ENCODE measurements around the gene ZDHHC7. TPM values are rescaled to one million over a fixed set of nuclear protein-coding genes. Genes with fewer than 3 reads are reported as not detected.
A peak's percentile ranks its signal among the peaks of the same experiment; 100 is the strongest.

The ZDHHC7 gene
- total RNA-seq, 1 donor from 2014 or later, result 59.2 TPM

DNA sequence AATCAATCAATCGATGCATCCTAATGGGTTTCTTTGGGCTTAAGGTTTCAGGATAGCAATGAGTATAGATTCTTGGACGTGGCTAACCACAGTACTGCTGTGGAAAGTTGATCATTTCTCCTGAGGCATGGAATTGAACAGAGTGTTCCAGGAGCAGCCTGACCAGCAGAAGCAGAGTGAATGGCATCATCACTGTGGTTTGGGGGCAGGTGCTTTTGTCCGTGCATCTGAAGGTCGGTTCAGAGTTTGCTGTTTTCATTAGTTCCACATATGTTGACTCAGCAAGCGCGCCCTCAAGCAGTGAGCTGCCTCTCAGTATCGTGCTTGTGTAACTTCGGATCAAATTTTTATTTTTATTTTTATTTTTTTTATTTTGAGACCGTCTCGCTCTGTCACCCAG is 41.2 kb upstream of the ZDHHC7 start:
- H3K27ac ChIP-seq (ENCODE audit: low read depth, low read length), result no peak overlapping the region
- DNase-seq (ENCODE audit: low read depth) (peak; percentile 13), FAIRE-seq (no peak)
- H3K27me3 ChIP-seq (ENCODE audit: insufficient read depth, low read length), result no peaks in the 10 kb centered on the region
- Mint-ChIP-seq H3K4me3 (ENCODE audit: unreplicated experiment) (no peak overlapping the region), H3K27ac (ENCODE audit: unreplicated experiment) (no peak overlapping the region), H3K36me3 (ENCODE audit: low read depth, unreplicated experiment) (peaks cover 5% of the 10 kb centered on the region), H3K9me3 (ENCODE audit: unreplicated experiment) (peaks cover 2% of the 10 kb centered on the region), H3K27me3 (ENCODE audit: low read depth, unreplicated experiment) (peaks cover 6% of the 10 kb centered on the region), H3K4me1 (ENCODE audit: low read depth, unreplicated experiment) (peaks cover 13% of the 10 kb centered on the region)
- no peak overlapping the region for H3K9ac ChIP-seq (ENCODE audit: low read length)
- no peaks in the 10 kb centered on the region for H3K79me2 ChIP-seq (ENCODE audit: insufficient read depth, low read length)
- no peaks in the 10 kb centered on the region for H3K9me3 ChIP-seq (ENCODE audit: insufficient read depth, low read depth, low read length)
- H4K20me1 ChIP-seq (ENCODE audit: insufficient read depth, low read length), result peaks cover 32% of the 10 kb centered on the region
- no peak for TF ChIP-seq EZH2 (IDR thresholded peaks at IDR 0.05; ENCODE audit: insufficient read depth, low read length)
- TF ChIP-seq, protein P1, sequence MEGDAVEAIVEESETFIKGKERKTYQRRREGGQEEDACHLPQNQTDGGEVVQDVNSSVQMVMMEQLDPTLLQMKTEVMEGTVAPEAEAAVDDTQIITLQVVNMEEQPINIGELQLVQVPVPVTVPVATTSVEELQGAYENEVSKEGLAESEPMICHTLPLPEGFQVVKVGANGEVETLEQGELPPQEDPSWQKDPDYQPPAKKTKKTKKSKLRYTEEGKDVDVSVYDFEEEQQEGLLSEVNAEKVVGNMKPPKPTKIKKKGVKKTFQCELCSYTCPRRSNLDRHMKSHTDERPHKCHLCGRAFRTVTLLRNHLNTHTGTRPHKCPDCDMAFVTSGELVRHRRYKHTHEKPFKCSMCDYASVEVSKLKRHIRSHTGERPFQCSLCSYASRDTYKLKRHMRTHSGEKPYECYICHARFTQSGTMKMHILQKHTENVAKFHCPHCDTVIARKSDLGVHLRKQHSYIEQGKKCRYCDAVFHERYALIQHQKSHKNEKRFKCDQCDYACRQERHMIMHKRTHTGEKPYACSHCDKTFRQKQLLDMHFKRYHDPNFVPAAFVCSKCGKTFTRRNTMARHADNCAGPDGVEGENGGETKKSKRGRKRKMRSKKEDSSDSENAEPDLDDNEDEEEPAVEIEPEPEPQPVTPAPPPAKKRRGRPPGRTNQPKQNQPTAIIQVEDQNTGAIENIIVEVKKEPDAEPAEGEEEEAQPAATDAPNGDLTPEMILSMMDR (IDR thresholded peaks at IDR 0.05; ENCODE audit: insufficient read depth, low read depth, low read length), result no peak
- H3K4me3 ChIP-seq (ENCODE audit: insufficient read depth, low read depth, low read length), result no peak overlapping the region
- H3K36me3 ChIP-seq (ENCODE audit: insufficient read depth, low read length), result no peaks in the 10 kb centered on the region
- H3K4me1 ChIP-seq (ENCODE audit: insufficient read depth, low read length), result peaks cover 20% of the 10 kb centered on the region
- no peak overlapping the region for H2AFZ ChIP-seq (ENCODE audit: low read depth, low read length)
- no peak overlapping the region for H3K4me2 ChIP-seq (ENCODE audit: low read length)

DNA sequence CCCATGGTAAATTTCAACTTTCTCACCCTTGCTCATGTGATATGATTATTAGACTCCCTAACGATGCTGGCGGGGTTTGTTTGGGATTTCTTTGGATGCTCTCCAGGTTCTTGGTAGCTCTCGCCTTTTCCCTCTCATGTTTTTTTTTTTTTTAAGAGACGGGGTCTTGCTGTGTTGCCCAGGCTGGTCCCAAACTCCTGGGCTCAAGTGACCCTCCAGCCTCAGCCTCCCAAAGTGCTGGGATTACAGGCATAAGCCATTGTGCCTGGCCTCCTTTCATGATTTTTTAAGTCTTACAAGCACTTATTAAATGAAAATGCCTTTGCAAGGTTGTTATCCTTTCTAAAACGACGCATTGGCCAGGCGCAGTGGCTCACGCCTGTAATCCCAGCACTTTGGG is 40.3 kb upstream of the ZDHHC7 start:
- Histone ChIP-seq H3K9me3 (ENCODE audit: insufficient read depth, low read depth, low read length) (no peaks in the 10 kb centered on the region), H2AFZ (ENCODE audit: low read depth, low read length) (no peak overlapping the region), H3K4me2 (ENCODE audit: low read length) (no peak overlapping the region), H3K4me3 (ENCODE audit: insufficient read depth, low read depth, low read length) (no peak overlapping the region), H3K27ac (ENCODE audit: low read depth, low read length) (no peak overlapping the region), H3K36me3 (ENCODE audit: insufficient read depth, low read length) (no peaks in the 10 kb centered on the region), H3K27me3 (ENCODE audit: insufficient read depth, low read length) (peaks cover 2% of the 10 kb centered on the region), H3K9ac (ENCODE audit: low read length) (no peak overlapping the region), H4K20me1 (ENCODE audit: insufficient read depth, low read length) (peaks cover 25% of the 10 kb centered on the region), H3K79me2 (ENCODE audit: insufficient read depth, low read length) (no peaks in the 10 kb centered on the region), H3K4me1 (ENCODE audit: insufficient read depth, low read length) (peaks cover 20% of the 10 kb centered on the region)
- FAIRE-seq, result no peak
- DNase-seq (ENCODE audit: low read depth), result no peak
- Mint-ChIP-seq H3K4me1 (ENCODE audit: low read depth, unreplicated experiment) (peaks cover 13% of the 10 kb centered on the region), H3K27me3 (ENCODE audit: low read depth, unreplicated experiment) (peaks cover 6% of the 10 kb centered on the region), H3K4me3 (ENCODE audit: unreplicated experiment) (no peak overlapping the region), H3K27ac (ENCODE audit: unreplicated experiment) (no peak overlapping the region), H3K36me3 (ENCODE audit: low read depth, unreplicated experiment) (peaks cover 5% of the 10 kb centered on the region), H3K9me3 (ENCODE audit: unreplicated experiment) (peaks cover 2% of the 10 kb centered on the region)
- TF ChIP-seq, protein P1 (IDR thresholded peaks at IDR 0.05; ENCODE audit: insufficient read depth, low read depth, low read length), result no peak
- no peak for TF ChIP-seq EZH2 (IDR thresholded peaks at IDR 0.05; ENCODE audit: insufficient read depth, low read length)

DNA sequence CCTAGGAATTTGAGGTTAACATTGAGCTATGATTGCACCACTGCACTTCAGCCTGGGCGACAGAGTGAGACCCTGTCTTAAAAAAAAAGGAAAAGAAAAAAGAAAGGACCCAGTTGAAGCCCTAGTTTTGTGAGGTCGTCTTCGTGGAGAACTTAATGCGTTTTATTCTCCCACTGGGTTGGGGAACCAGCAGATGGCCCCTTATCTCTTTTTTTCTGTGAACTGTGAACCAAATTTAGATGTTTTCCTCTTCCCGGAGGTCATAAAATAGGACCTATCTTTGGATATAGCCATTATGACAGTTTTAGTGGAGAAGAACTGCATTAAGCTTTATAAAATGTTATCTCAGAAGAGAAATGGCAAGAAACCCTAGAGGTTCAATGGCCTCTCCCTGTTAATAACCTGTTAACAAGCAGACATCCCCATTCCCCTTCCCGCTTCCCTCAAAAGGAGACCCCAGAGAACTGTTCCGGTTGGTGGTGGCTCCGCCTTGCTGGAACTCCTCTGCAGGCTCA is 39.8 kb upstream of the ZDHHC7 start:
- Histone ChIP-seq H3K27me3 (ENCODE audit: insufficient read depth, low read length) (peaks cover 4% of the 10 kb centered on the region), H3K4me1 (ENCODE audit: insufficient read depth, low read length) (peaks cover 18% of the 10 kb centered on the region), H4K20me1 (ENCODE audit: insufficient read depth, low read length) (peaks cover 24% of the 10 kb centered on the region), H3K36me3 (ENCODE audit: insufficient read depth, low read length) (no peaks in the 10 kb centered on the region), H3K4me2 (ENCODE audit: low read length) (peak overlapping the region; percentile 58), H3K79me2 (ENCODE audit: insufficient read depth, low read length) (no peaks in the 10 kb centered on the region), H3K9me3 (ENCODE audit: insufficient read depth, low read depth, low read length) (no peaks in the 10 kb centered on the region), H2AFZ (ENCODE audit: low read depth, low read length) (no peak overlapping the region), H3K9ac (ENCODE audit: low read length) (peak overlapping the region; percentile 22), H3K27ac (ENCODE audit: low read depth, low read length) (peak overlapping the region; percentile 51), H3K4me3 (ENCODE audit: insufficient read depth, low read depth, low read length) (no peak overlapping the region)
- TF ChIP-seq, protein P1 (IDR thresholded peaks at IDR 0.05; ENCODE audit: insufficient read depth, low read depth, low read length), result no peak
- no peak for TF ChIP-seq EZH2 (IDR thresholded peaks at IDR 0.05; ENCODE audit: insufficient read depth, low read length)
- H3K9me3 Mint-ChIP-seq (ENCODE audit: unreplicated experiment), result peaks cover 2% of the 10 kb centered on the region
- DNase-seq (ENCODE audit: low read depth), result no peak
- H3K4me3 Mint-ChIP-seq (ENCODE audit: unreplicated experiment), result no peak overlapping the region
- H3K36me3 Mint-ChIP-seq (ENCODE audit: low read depth, unreplicated experiment), result peaks cover 5% of the 10 kb centered on the region
- H3K4me1 Mint-ChIP-seq (ENCODE audit: low read depth, unreplicated experiment), result peaks cover 13% of the 10 kb centered on the region
- no peak overlapping the region for H3K27ac Mint-ChIP-seq (ENCODE audit: unreplicated experiment)
- no peak for FAIRE-seq
- H3K27me3 Mint-ChIP-seq (ENCODE audit: low read depth, unreplicated experiment), result peaks cover 9% of the 10 kb centered on the region

All from astrocyte (in vitro differentiated cells and primary cell).